ENCODE measurements around the gene PRDM9. TPM values are rescaled to one million over a fixed set of nuclear protein-coding genes. Genes with fewer than 3 reads are reported as not detected.
"Not testable (repeated sequence)": the region's sequence is repeated elsewhere in the genome, so short reads cannot be mapped to it uniquely, and the experiment has no call there.

PRDM9 gene
- total RNA-seq, 1 donor from 2014 or later, result not detected

DNA sequence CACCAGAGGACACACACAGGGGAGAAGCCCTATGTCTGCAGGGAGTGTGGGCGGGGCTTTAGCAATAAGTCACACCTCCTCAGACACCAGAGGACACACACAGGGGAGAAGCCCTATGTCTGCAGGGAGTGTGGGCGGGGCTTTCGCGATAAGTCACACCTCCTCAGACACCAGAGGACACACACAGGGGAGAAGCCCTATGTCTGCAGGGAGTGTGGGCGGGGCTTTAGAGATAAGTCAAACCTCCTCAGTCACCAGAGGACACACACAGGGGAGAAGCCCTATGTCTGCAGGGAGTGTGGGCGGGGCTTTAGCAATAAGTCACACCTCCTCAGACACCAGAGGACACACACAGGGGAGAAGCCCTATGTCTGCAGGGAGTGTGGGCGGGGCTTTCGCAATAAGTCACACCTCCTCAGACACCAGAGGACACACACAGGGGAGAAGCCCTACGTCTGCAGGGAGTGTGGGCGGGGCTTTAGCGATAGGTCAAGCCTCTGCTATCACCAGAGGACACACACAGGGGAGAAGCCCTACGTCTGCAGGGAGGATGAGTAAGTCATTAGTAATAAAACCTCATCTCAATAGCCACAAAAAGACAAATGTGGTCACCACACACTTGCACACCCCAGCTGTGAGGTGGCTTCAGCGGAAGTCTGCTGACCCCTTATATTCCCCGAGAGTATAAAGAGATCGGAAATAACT, 20.0 kb downstream of the PRDM9 start:
- not testable (repeated sequence) for DNase-seq

DNA sequence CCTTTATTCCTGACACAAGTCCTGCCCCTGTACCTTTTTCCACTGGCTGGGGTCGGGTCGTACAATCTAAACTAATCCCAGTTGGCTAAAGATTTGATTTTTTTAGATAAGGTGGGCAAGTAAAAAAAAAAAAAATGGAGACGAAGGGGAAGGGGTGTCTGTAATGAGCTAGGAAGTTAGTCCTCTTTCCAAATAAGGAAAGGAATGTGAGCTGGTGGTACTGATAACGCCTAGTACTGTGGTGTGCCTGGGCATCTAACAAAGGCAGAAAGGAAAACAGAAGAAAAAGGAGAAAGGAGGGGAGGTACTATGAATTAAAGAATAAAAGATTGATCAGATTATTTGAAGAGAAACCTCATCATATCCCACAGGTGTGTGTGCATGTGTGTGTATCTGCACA, 21.3 kb downstream of the PRDM9 start:
- DNase-seq, result no peak

DNA sequence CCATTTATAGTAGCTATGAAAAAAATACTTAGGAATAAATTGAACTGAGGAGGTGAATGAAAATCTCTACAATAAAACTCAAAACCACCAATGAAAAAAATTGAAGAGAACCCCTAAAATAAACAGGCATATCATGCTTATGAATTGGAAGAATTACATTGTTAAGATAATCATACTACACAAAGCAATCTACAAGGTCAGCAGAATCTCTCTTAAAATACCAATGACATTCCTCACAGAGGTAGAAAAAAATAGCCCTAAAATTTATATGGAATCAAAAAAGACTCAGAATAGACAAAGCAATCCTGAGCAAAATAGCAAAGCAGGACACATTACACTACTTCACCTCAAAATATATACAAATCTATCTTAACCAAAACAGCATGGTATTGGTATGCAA, 23.2 kb downstream of the PRDM9 start:
- no peak for DNase-seq

DNA sequence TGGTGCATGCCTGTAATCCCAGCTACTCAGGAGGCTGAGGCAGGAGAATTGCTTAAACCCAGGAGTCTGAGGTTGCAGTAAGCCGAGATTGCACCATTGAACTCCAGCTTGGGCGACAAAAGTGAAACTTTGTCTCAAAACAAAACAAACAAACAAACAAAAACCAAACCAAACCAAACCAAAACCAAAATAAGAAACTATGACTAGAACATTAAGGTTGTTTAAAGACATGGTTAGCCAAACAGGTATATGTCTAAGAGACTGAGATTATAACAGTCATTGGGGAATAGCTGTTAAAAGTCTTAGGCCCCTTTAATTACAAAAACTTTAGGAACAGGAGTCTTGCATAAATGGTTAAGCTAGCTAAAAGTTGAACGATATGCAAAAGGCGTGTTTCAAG, 63.6 kb downstream of the PRDM9 start:
- DNase-seq, result no peak
